PC-3 (cell line): ENCODE results near the gene HECW1. TPM values are rescaled to one million over a fixed set of nuclear protein-coding genes. Genes with fewer than 3 reads are reported as not detected.
"Not testable (repeated sequence)": the region's sequence is repeated elsewhere in the genome, so short reads cannot be mapped to it uniquely, and the experiment has no call there.

ENCODE experiments used
- ATAC-seq: fragments of 200-7000 bp; cut with Tn5 transposase; 2 replicates; pipeline ENCODE4 v1.9.1; 2020; ENCODE audit warnings: mild to moderate bottlenecking, moderate library complexity
- BruUV-seq: library from RNA; stranded (reverse); fragments of 400-500 nt; replicated peaks from 2 replicates; lab custom pipeline; 2021; lab: Mats Ljungman, UMichigan
- CTCF ChIA-PET: fragments of 300-600 bp; sonication (Branson Sonifier 250); formaldehyde crosslinking; loops from one replicate; lab custom pipeline; 2022; ENCODE audit warnings: antibody characterized with exemption; lab: Charles Lee
- POLR2A ChIA-PET: fragments of 300-600 bp; sonication (Branson Sonifier 250); formaldehyde crosslinking; loops from one replicate; lab custom pipeline; 2022; ENCODE audit warnings: antibody characterized with exemption; ENCODE audit not compliant: unreplicated experiment; lab: Charles Lee
- DNase-seq: peaks from one replicate; pipeline ENCODE4 v3.0.0-alpha.2; 2015
- H2AFZ ChIP-seq: fragments of 300-600 bp; sonication (generic); 2 replicates; pipeline ENCODE4 v1.6.0; 2016; ENCODE audit warnings: antibody characterized with exemption, low read length
- H3F3A ChIP-seq: fragments of 300-600 bp; sonication (generic); one replicate; pipeline ENCODE4 v1.6.0; 2017; ENCODE audit warnings: antibody characterized with exemption, low read length, control low read depth, mild to moderate bottlenecking; ENCODE audit not compliant: unreplicated experiment
- H3K27ac ChIP-seq: fragments of 300-600 bp; sonication (generic); 2 replicates; pipeline ENCODE4 v1.5.1; 2016; ENCODE audit warnings: mild to moderate bottlenecking, low read length
- H3K27me3 ChIP-seq: fragments of 300-600 bp; sonication (generic); 2 replicates; pipeline ENCODE4 v1.6.1; 2016; ENCODE audit warnings: low read length, mixed read lengths
- H3K36me3 ChIP-seq: fragments of 300-600 bp; sonication (generic); 2 replicates; pipeline ENCODE4 v1.6.1; 2016; ENCODE audit warnings: low read depth, mixed run types, low read length, mixed read lengths
- H3K4me1 ChIP-seq: fragments of 300-600 bp; sonication (generic); 2 replicates; pipeline ENCODE4 v1.5.1; 2016; ENCODE audit warnings: low read length; ENCODE audit not compliant: insufficient read depth
- H3K4me2 ChIP-seq: fragments of 300-600 bp; sonication (generic); 2 replicates; pipeline ENCODE4 v1.6.0; 2016; ENCODE audit warnings: low read length
- H3K4me3 ChIP-seq: fragments of 300-600 bp; sonication (generic); 2 replicates; pipeline ENCODE4 v1.5.1; 2016; ENCODE audit warnings: mild to moderate bottlenecking, low read length, mixed read lengths
- H3K79me2 ChIP-seq: fragments of 300-600 bp; sonication (generic); 2 replicates; pipeline ENCODE4 v1.6.1; 2017; ENCODE audit warnings: low read length, mixed read lengths
- H3K9ac ChIP-seq: fragments of 300-600 bp; sonication (generic); 2 replicates; pipeline ENCODE4 v1.6.0; 2016; ENCODE audit warnings: mild to moderate bottlenecking, low read length
- H3K9me2 ChIP-seq: fragments of 300-600 bp; sonication (generic); replicated peaks from 2 replicates; pipeline ENCODE4 v1.6.1; 2016; ENCODE audit warnings: mixed run types, low read length, mixed read lengths
- H3K9me3 ChIP-seq: fragments of 300-600 bp; sonication (generic); 2 replicates; pipeline ENCODE4 v1.6.1; 2016; ENCODE audit warnings: low read length, mixed read lengths
- H4K20me1 ChIP-seq: fragments of 300-600 bp; sonication (generic); 2 replicates; pipeline ENCODE4 v1.6.1; 2016; ENCODE audit warnings: low read length, mixed read lengths
- CTCF ChIP-seq: fragments of 300-600 bp; sonication (generic); conservative IDR thresholded peaks from 2 replicates; pipeline ENCODE4 v1.5.1; 2017; ENCODE audit warnings: antibody characterized with exemption, low read depth, mild to moderate bottlenecking, low read length
- EZH2 ChIP-seq: fragments of 300-600 bp; sonication (generic); IDR thresholded peaks from one replicate; pipeline ENCODE4 v1.6.1; 2017; ENCODE audit warnings: antibody characterized with exemption, mild to moderate bottlenecking, low read length; ENCODE audit not compliant: unreplicated experiment
- EZH2phosphoT487 ChIP-seq: fragments of 300-600 bp; sonication (generic); IDR thresholded peaks from 2 replicates; pipeline ENCODE4 v1.6.1; 2018; ENCODE audit warnings: mild to moderate bottlenecking, antibody characterized with exemption, low read length, borderline replicate concordance
- intact Hi-C: fragments of 100-400 bp; cut with micrococcal nuclease; formaldehyde crosslinking; loops from 2 replicates; pipeline ENCODE4 v1.9.0; 2023
- total RNA-seq: library from RNA; depleted of rRNA; stranded (reverse); fragments of >200 nt; gene quantifications from 2 replicates; pipeline ENCODE4 v1.2.3, GENCODE V29; 2014

Gene HECW1
- total RNA-seq, 1 experiment from 2014 or later, result 3.0 TPM

GRCh38 chr7:43594020-43594419 is 481.6 kb downstream of the HECW1 start:
- Histone ChIP-seq H3K27me3 (no peaks in the 10 kb centered on the region), H3K4me3 (no peak overlapping the region), H3K4me1 (peaks cover 52% of the 10 kb centered on the region), H3K36me3 (peaks cover 38% of the 10 kb centered on the region), H3F3A (no peaks in the 10 kb centered on the region), H3K79me2 (peaks cover 94% of the 10 kb centered on the region), H2AFZ (no peak overlapping the region), H3K9me3 (no peaks in the 10 kb centered on the region), H3K9ac (no peak overlapping the region), H4K20me1 (peaks cover 71% of the 10 kb centered on the region), H3K4me2 (no peak overlapping the region), H3K27ac (no peak overlapping the region), H3K9me2 (no peaks in the 10 kb centered on the region)
- intact Hi-C loops, result no loop called here
- ATAC-seq, result no peak
- ChIA-PET CTCF (no interaction called here), POLR2A (interaction anchor here (0.6 to 0.9 kb wide), 2 partner anchors 11 to 14 kb away, joined by 5 to 14 read pairs; partner anchors contain the start of gene STK17A)
- DNase-seq, result no peak
- TF ChIP-seq CTCF, result no peak
- no peak for TF ChIP-seq EZH2phosphoT487
- no peak for TF ChIP-seq EZH2
- no TSS peak for BruUV-seq

DNA sequence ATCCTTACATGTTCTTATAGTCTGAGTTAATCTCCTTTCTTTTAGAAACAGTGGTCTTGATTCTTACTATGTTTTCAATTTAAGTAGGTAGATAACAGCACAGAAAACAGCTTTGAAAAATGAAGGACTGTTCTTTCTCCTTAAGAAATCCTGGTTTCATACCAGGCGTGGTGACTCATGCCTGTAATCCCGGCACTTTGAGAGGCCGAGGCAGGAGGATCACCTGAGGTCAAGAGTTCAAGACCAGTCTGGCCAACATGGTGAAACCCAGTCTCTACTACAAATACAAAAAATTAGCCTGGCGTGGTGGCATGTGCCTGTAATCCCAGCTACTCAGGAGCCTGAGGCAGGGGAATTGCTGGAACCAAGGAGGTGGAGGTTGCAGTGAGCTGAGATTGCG is 484.0 kb downstream of the HECW1 start:
- H3F3A ChIP-seq, H3K27me3 ChIP-seq, DNase-seq, H3K27ac ChIP-seq, H3K9me3 ChIP-seq, intact Hi-C loops, H2AFZ ChIP-seq, BruUV-seq, H3K4me3 ChIP-seq, H3K9ac ChIP-seq, H3K9me2 ChIP-seq, H3K4me2 ChIP-seq, POLR2A ChIA-PET, ATAC-seq, CTCF ChIA-PET: not testable (repeated sequence)
- peaks cover 38% of the 10 kb centered on the region for H3K4me1 ChIP-seq
- peaks cover 92% of the 10 kb centered on the region for H3K79me2 ChIP-seq
- peaks cover 51% of the 10 kb centered on the region for H3K36me3 ChIP-seq
- H4K20me1 ChIP-seq, result peaks cover 58% of the 10 kb centered on the region

GRCh38 chr7:43600056-43600455 is 487.6 kb downstream of the HECW1 start:
- Histone ChIP-seq H3K4me1 (peaks cover 13% of the 10 kb centered on the region), H3K9me2 (no peaks in the 10 kb centered on the region), H3K79me2 (peaks cover 92% of the 10 kb centered on the region), H4K20me1 (peaks cover 55% of the 10 kb centered on the region), H2AFZ (no peak overlapping the region), H3F3A (no peaks in the 10 kb centered on the region), H3K9me3 (no peaks in the 10 kb centered on the region), H3K27me3 (no peaks in the 10 kb centered on the region), H3K4me2 (no peak overlapping the region), H3K27ac (no peak overlapping the region), H3K9ac (no peak overlapping the region), H3K36me3 (peaks cover 86% of the 10 kb centered on the region), H3K4me3 (no peak overlapping the region)
- ChIA-PET POLR2A (no interaction called here), CTCF (no interaction called here)
- no TSS peak for BruUV-seq
- TF ChIP-seq EZH2phosphoT487, result no peak
- no peak for TF ChIP-seq EZH2
- no peak for TF ChIP-seq CTCF
- DNase-seq (no peak), ATAC-seq (no peak)
- intact Hi-C loops, result no loop called here
